IMR-90 (cell line): ENCODE measurements around the gene MCM8. TPM values are rescaled to one million over a fixed set of nuclear protein-coding genes. Genes with fewer than 3 reads are reported as not detected.

Source experiments
- ATAC-seq: fragments of 200-7000 bp; cut with Tn5 transposase; 2 replicates; pipeline ENCODE4 v1.9.1; 2020; ENCODE audit warnings: low read depth, mild to moderate bottlenecking, moderate library complexity
- BruUV-seq: library from RNA; stranded (reverse); fragments of 400-500 nt; replicated peaks from 2 replicates; lab custom pipeline; 2021; lab: Mats Ljungman, UMichigan
- CTCF ChIA-PET: fragments of 300-600 bp; formaldehyde crosslinking; extraction: SDS; loops from one replicate; lab custom pipeline; 2021; ENCODE audit warnings: antibody characterized with exemption; lab: Yijun Ruan, JAX
- POLR2A ChIA-PET: fragments of 300-600 bp; sonication (Branson Sonifier 250); formaldehyde crosslinking; loops from one replicate; lab custom pipeline; 2022; ENCODE audit warnings: antibody characterized with exemption; ENCODE audit not compliant: unreplicated experiment; lab: Charles Lee
- DNase-seq: peaks from one replicate; pipeline ENCODE4 v3.0.0; 2013
- H2AFZ ChIP-seq: replicated peaks from 2 replicates; pipeline ENCODE3; 2013; ENCODE audit warnings: low read length, mild to moderate bottlenecking; ENCODE audit not compliant: poor library complexity
- H2AK5ac ChIP-seq: 2 replicates; pipeline ENCODE4 v1.6.1; 2013; ENCODE audit warnings: low read depth, low read length, inconsistent platforms
- H2AK9ac ChIP-seq: replicated peaks from 2 replicates; pipeline ENCODE3; 2013; ENCODE audit warnings: mild to moderate bottlenecking, low read depth, low read length, moderate library complexity; ENCODE audit not compliant: poor library complexity
- H2BK120ac ChIP-seq: 2 replicates; pipeline ENCODE4 v1.6.1; 2013; ENCODE audit warnings: low read depth, low read length, inconsistent platforms
- H2BK15ac ChIP-seq: 3 replicates; pipeline ENCODE4 v1.6.1; 2013; ENCODE audit warnings: low read depth, low read length, inconsistent platforms
- H2BK20ac ChIP-seq: 2 replicates; pipeline ENCODE4 v1.6.1; 2013; ENCODE audit warnings: low read depth, mild to moderate bottlenecking, inconsistent platforms, low read length, moderate library complexity
- H2BK5ac ChIP-seq: 2 replicates; pipeline ENCODE4 v1.6.1; 2013; ENCODE audit warnings: mild to moderate bottlenecking, low read depth, low read length, inconsistent platforms; ENCODE audit not compliant: poor library complexity, severe bottlenecking
- H3K14ac ChIP-seq: replicated peaks from 2 replicates; pipeline ENCODE4 v1.6.1; 2013; ENCODE audit warnings: low read depth, low read length, inconsistent platforms
- H3K18ac ChIP-seq: 2 replicates; pipeline ENCODE4 v1.6.1; 2013; ENCODE audit warnings: low read depth, low read length, control low read depth
- H3K23ac ChIP-seq: 2 replicates; pipeline ENCODE4 v1.6.1; 2013; ENCODE audit warnings: low read depth, low read length, inconsistent platforms
- H3K27ac ChIP-seq: 2 replicates; pipeline ENCODE4 v1.5.1; 2013; ENCODE audit warnings: mild to moderate bottlenecking, control low read depth, low read length; ENCODE audit not compliant: insufficient read depth
- H3K27me3 ChIP-seq: 2 replicates; pipeline ENCODE4 v1.6.1; 2013; ENCODE audit warnings: low read length; ENCODE audit not compliant: control insufficient read depth, insufficient read depth
- H3K36me3 ChIP-seq: 2 replicates; pipeline ENCODE4 v1.6.1; 2013; ENCODE audit warnings: low read length, mixed read lengths; ENCODE audit not compliant: control insufficient read depth, insufficient read depth
- H3K4ac ChIP-seq: 2 replicates; pipeline ENCODE4 v1.6.1; 2013; ENCODE audit warnings: low read depth, low read length, inconsistent platforms
- H3K4me1 ChIP-seq: 2 replicates; pipeline ENCODE4 v1.6.1; 2013; ENCODE audit warnings: low read length, mixed read lengths; ENCODE audit not compliant: control insufficient read depth, insufficient read depth
- H3K4me2 ChIP-seq: 2 replicates; pipeline ENCODE4 v1.6.1; 2013; ENCODE audit warnings: low read depth, mild to moderate bottlenecking, control low read depth, low read length, moderate library complexity
- H3K4me3 ChIP-seq: 2 replicates; pipeline ENCODE4 v1.5.1; 2013; ENCODE audit warnings: low read depth, mild to moderate bottlenecking, control low read depth, low read length, moderate library complexity; ENCODE audit not compliant: insufficient read depth
- H3K56ac ChIP-seq: 2 replicates; pipeline ENCODE4 v1.6.1; 2013; ENCODE audit warnings: low read length, inconsistent platforms; ENCODE audit not compliant: insufficient read depth; ENCODE audit errors: extremely low read depth
- H3K79me1 ChIP-seq, 2 experiments: 2 replicates each; pipeline ENCODE4 v1.6.1; 2013; ENCODE audit warnings: low read length in 2 of 2, inconsistent platforms in 1 of 2, low read depth in 1 of 2
- H3K9ac ChIP-seq: 2 replicates; pipeline ENCODE4 v1.6.1; 2013; ENCODE audit warnings: low read depth, low read length, control low read depth
- H3K9me1 ChIP-seq: 2 replicates; pipeline ENCODE4 v1.6.1; 2013; ENCODE audit warnings: low read length, inconsistent platforms; ENCODE audit not compliant: insufficient read depth
- H3K9me3 ChIP-seq: 2 replicates; pipeline ENCODE4 v1.6.1; 2013; ENCODE audit warnings: low read length; ENCODE audit not compliant: control insufficient read depth, insufficient read depth
- H4K20me1 ChIP-seq: 2 replicates; pipeline ENCODE4 v1.6.1; 2013; ENCODE audit warnings: low read length, inconsistent platforms; ENCODE audit not compliant: insufficient read depth
- H4K5ac ChIP-seq: 2 replicates; pipeline ENCODE4 v1.6.1; 2013; ENCODE audit warnings: mild to moderate bottlenecking, low read depth, low read length, control low read depth
- H4K8ac ChIP-seq, 2 experiments: 2 replicates each; pipeline ENCODE4 v1.6.1; 2013; ENCODE audit warnings: low read depth in 2 of 2, low read length in 2 of 2, control low read depth in 1 of 2, inconsistent platforms in 1 of 2
- H4K91ac ChIP-seq: 2 replicates; pipeline ENCODE4 v1.6.1; 2013; ENCODE audit warnings: low read depth, low read length, inconsistent platforms; ENCODE audit not compliant: insufficient read depth
- BHLHE40 ChIP-seq: fragments of 150-350 bp; IDR thresholded peaks from 2 replicates; pipeline ENCODE4 v1.6.1; 2016; ENCODE audit warnings: mild to moderate bottlenecking, low read depth, low read length
- CEBPB ChIP-seq: IDR thresholded peaks from 2 replicates; pipeline ENCODE4 v1.6.1; 2012; ENCODE audit warnings: low read depth, low read length, improper control_type of control experiment
- CHD1 ChIP-seq: IDR thresholded peaks from 2 replicates; pipeline ENCODE4 v1.6.1; 2012; ENCODE audit warnings: low read depth, low read length, improper control_type of control experiment
- CTCF ChIP-seq: conservative IDR thresholded peaks from 2 replicates; pipeline ENCODE4 v1.5.1; 2012; ENCODE audit warnings: mild to moderate bottlenecking, low read depth, low read length, improper control_type of control experiment
- FOS ChIP-seq: fragments of 150-350 bp; IDR thresholded peaks from 2 replicates; pipeline ENCODE4 v1.6.1; 2016; ENCODE audit warnings: low read depth, low read length
- MAFK ChIP-seq: IDR thresholded peaks from 2 replicates; pipeline ENCODE4 v1.6.1; 2012; ENCODE audit warnings: low read depth, low read length, improper control_type of control experiment
- MAZ ChIP-seq: IDR thresholded peaks from 2 replicates; pipeline ENCODE4 v1.6.1; 2012; ENCODE audit warnings: low read depth, mild to moderate bottlenecking, low read length, improper control_type of control experiment, moderate library complexity, borderline replicate concordance
- MXI1 ChIP-seq: IDR thresholded peaks from 2 replicates; pipeline ENCODE4 v1.6.1; 2012; ENCODE audit warnings: low read depth, mild to moderate bottlenecking, low read length, moderate library complexity, borderline replicate concordance
- NFE2L2 ChIP-seq: fragments of 150-350 bp; IDR thresholded peaks from 2 replicates; pipeline ENCODE4 v1.6.1; 2016; ENCODE audit warnings: low read depth, mild to moderate bottlenecking, low read length
- POLR2A ChIP-seq: IDR thresholded peaks from 2 replicates; pipeline ENCODE4 v1.6.1; 2012; ENCODE audit warnings: mild to moderate bottlenecking, low read depth, low read length
- RAD21 ChIP-seq: IDR thresholded peaks from 2 replicates; pipeline ENCODE4 v1.6.1; 2012; ENCODE audit warnings: low read length, improper control_type of control experiment
- RCOR1 ChIP-seq: IDR thresholded peaks from 2 replicates; pipeline ENCODE4 v1.6.1; 2012; ENCODE audit warnings: mild to moderate bottlenecking, low read length, improper control_type of control experiment; ENCODE audit not compliant: insufficient replicate concordance
- RFX5 ChIP-seq: IDR thresholded peaks from 2 replicates; pipeline ENCODE4 v1.8.0; 2012; ENCODE audit warnings: low read depth, mild to moderate bottlenecking, low read length, moderate library complexity
- SMC3 ChIP-seq: fragments of 150-350 bp; IDR thresholded peaks from 2 replicates; pipeline ENCODE4 v1.6.1; 2016; ENCODE audit warnings: low read depth, mild to moderate bottlenecking, antibody characterized with exemption, low read length, moderate library complexity
- WGBS, 2 experiments: methylation state at CpG; one replicate each; pipeline versions ENCODE4 v1.1.5 to v1.1.7; 2013; ENCODE audit warnings: missing lambda C conversion rate in 2 of 2; ENCODE audit not compliant: insufficient read length in 1 of 2; ENCODE audit errors: extremely low coverage in 2 of 2; 5-methylcytosine and 5-hydroxymethylcytosine counted together
- dilution Hi-C: fragments of 300-500 bp; cut with HindIII; formaldehyde crosslinking; loops from one replicate; pipeline ENCODE4 v1.14.3; 2018; ENCODE audit warnings: low sequenced_read_pairs; ENCODE audit not compliant: unreplicated experiment
- in situ Hi-C: fragments of 300-500 bp; cut with MboI; formaldehyde crosslinking; loops from 3 replicates; pipeline ENCODE4 v1.14.3; 2019; ENCODE audit warnings: low sequenced_read_pairs, inconsistent platforms, mixed read lengths
- intact Hi-C: fragments of 100-400 bp; cut with micrococcal nuclease; formaldehyde crosslinking; loops from 2 replicates; pipeline ENCODE4 v1.10.0; 2022
- polyA plus RNA-seq, 3 experiments: library from polyadenylated mRNA; depleted of rRNA; stranded (reverse); fragments of >200 nt; gene quantifications; 2 replicates each; pipeline ENCODE4 v1.2.3, GENCODE V29; 2012; ENCODE audit warnings: low replicate concordance in 1 of 3
- total RNA-seq: library from RNA; depleted of rRNA; stranded (reverse); fragments of >200 nt; gene quantifications from 2 replicates; pipeline ENCODE4 v1.2.3, GENCODE V29; 2012
- TF ChIP-seq, protein P1 (sequence below): fragments of 150-350 bp; IDR thresholded peaks from 2 replicates; pipeline ENCODE4 v1.6.1; 2017; ENCODE audit warnings: mild to moderate bottlenecking, antibody characterized with exemption, low read length, low read depth
- TF ChIP-seq, protein P2 (sequence below): fragments of 150-350 bp; IDR thresholded peaks from 2 replicates; pipeline ENCODE4 v1.6.1; 2016; ENCODE audit warnings: low read depth, mild to moderate bottlenecking, low read length, moderate library complexity, borderline replicate concordance

Gene MCM8
- total and polyA plus RNA-seq, 2 of the 4 experiments (the other 2 are of a cell fraction): 4.2 to 11.5 TPM

- Histone ChIP-seq H2AK9ac (no peak overlapping the region), H3K56ac (no peak overlapping the region), H2BK15ac (no peak overlapping the region), H3K14ac (no peak overlapping the region), H3K4me2 (no peak overlapping the region), H3K4ac (no peak overlapping the region), H3K18ac (no peak overlapping the region), H4K8ac (no peak overlapping the region), H3K9me3 (no peaks in the 10 kb centered on the region), H3K23ac (no peak overlapping the region), H2BK5ac (no peak overlapping the region), H4K20me1 (no peaks in the 10 kb centered on the region), H3K36me3 (peaks cover 2% of the 10 kb centered on the region), H4K91ac (no peak overlapping the region), H2BK20ac (no peak overlapping the region), H2AFZ (peak overlapping the region; percentile 59), H3K27me3 (peaks cover 12% of the 10 kb centered on the region), H2BK120ac (no peak overlapping the region), H3K79me1 (no peaks in the 10 kb centered on the region), H3K4me1 (no peaks in the 10 kb centered on the region), H4K5ac (no peak overlapping the region), H3K4me3 (no peak overlapping the region), H3K9me1 (no peaks in the 10 kb centered on the region), H3K9ac (no peak overlapping the region), H3K27ac (no peak overlapping the region), H2AK5ac (no peak overlapping the region; the same call in 1 of the 2 replicates)
- intact Hi-C loops: no loop called here
- no peak for DNase-seq
- TF ChIP-seq MAFK: no peak
- TF ChIP-seq CTCF: no peak
- TF ChIP-seq, protein P1, sequence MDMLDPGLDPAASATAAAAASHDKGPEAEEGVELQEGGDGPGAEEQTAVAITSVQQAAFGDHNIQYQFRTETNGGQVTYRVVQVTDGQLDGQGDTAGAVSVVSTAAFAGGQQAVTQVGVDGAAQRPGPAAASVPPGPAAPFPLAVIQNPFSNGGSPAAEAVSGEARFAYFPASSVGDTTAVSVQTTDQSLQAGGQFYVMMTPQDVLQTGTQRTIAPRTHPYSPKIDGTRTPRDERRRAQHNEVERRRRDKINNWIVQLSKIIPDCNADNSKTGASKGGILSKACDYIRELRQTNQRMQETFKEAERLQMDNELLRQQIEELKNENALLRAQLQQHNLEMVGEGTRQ: no peak
- no peak for TF ChIP-seq BHLHE40
- no peak for TF ChIP-seq MXI1
- TF ChIP-seq FOS: no peak
- no peak for TF ChIP-seq NFE2L2
- TF ChIP-seq MAZ: no peak
- no peak for TF ChIP-seq POLR2A
- TF ChIP-seq SMC3: no peak
- TF ChIP-seq, protein P2, sequence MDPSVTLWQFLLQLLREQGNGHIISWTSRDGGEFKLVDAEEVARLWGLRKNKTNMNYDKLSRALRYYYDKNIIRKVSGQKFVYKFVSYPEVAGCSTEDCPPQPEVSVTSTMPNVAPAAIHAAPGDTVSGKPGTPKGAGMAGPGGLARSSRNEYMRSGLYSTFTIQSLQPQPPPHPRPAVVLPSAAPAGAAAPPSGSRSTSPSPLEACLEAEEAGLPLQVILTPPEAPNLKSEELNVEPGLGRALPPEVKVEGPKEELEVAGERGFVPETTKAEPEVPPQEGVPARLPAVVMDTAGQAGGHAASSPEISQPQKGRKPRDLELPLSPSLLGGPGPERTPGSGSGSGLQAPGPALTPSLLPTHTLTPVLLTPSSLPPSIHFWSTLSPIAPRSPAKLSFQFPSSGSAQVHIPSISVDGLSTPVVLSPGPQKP: no peak
- TF ChIP-seq RCOR1: no peak
- no peak for TF ChIP-seq CHD1
- no peak for TF ChIP-seq RFX5
- no peak for TF ChIP-seq CEBPB
- TF ChIP-seq RAD21: no peak
- dilution Hi-C loops: no loop called here
- BruUV-seq: no TSS peak
- in situ Hi-C loops: no loop called here
- peak; percentile 42 for ATAC-seq
- WGBS, 2 experiments: 46% methylated on average over 6 of the region's 7 CpGs; no CpG with 5 or more reads in 1 of the 2 experiments
- ChIA-PET CTCF (no interaction called here), POLR2A (no interaction called here)
Measured at GRCh38 chr20:5933802-5934436, 16.5 kb upstream of the MCM8 start.
